DND-41 (cell line): Measurements from ENCODE around the gene PPP2R5B.

Experiments used
- CTCF ChIP-seq: IDR thresholded peaks from 2 replicates; pipeline ENCODE4 v1.5.1; 2012; ENCODE audit warnings: borderline replicate concordance, low read length, moderate library complexity, mild to moderate bottlenecking; ENCODE audit not compliant: poor library complexity, severe bottlenecking; ENCODE audit errors: extremely low read depth
- EZH2 ChIP-seq: IDR thresholded peaks from 3 replicates; pipeline ENCODE4 v1.6.1; 2012; ENCODE audit warnings: borderline replicate concordance, low read depth, mild to moderate bottlenecking, moderate library complexity, low read length, inconsistent platforms; ENCODE audit not compliant: severe bottlenecking

- TF ChIP-seq CTCF = no peak
- no peak for TF ChIP-seq EZH2
Observed at GRCh38 chr11:64917663-64917995, 6.9 kb upstream of the PPP2R5B start.
